CD14-positive monocyte (primary cell): Measurements from ENCODE around the gene PDE4D. TPM values are rescaled to one million over a fixed set of nuclear protein-coding genes. Genes with fewer than 3 reads are reported as not detected.

ENCODE experiments used
- DNase-seq, 3 donors: peaks; one replicate each; pipeline ENCODE4 v3.0.0-alpha.2; 2011 to 2022
- H2AFZ ChIP-seq: 2 replicates; pipeline ENCODE4 v1.6.0; 2012; ENCODE audit warnings: mild to moderate bottlenecking, low read depth, low read length, inconsistent platforms; ENCODE audit not compliant: insufficient read depth, poor library complexity, severe bottlenecking
- H3K27ac ChIP-seq, 2 donors: 1 replicate in 1 of 2; 2 replicates in 1 of 2; pipeline ENCODE4 v1.5.1; 2012 to 2013; ENCODE audit warnings: low read length in 2 of 2, control low read depth in 1 of 2, inconsistent platforms in 1 of 2, low read depth in 1 of 2, mild to moderate bottlenecking in 1 of 2
- H3K27me3 ChIP-seq, 2 donors: one replicate each; pipeline versions ENCODE4 v1.6.0 to v1.6.1; 2011 to 2013; ENCODE audit warnings: low read length in 2 of 2; ENCODE audit not compliant: control insufficient read depth in 2 of 2, insufficient read depth in 2 of 2
- H3K36me3 ChIP-seq, 2 donors: replicated peaks in 1 of 2; 1 replicate in 1 of 2; 2 replicates in 1 of 2; pipeline versions ENCODE4 v1.5.1 to v1.6.1; 2012 to 2013; ENCODE audit warnings: low read length in 2 of 2, control low read depth in 1 of 2, inconsistent platforms in 1 of 2, mild to moderate bottlenecking in 1 of 2; ENCODE audit not compliant: insufficient read depth in 2 of 2, control insufficient read depth in 1 of 2
- H3K4me1 ChIP-seq, 2 donors: 1 replicate in 1 of 2; 2 replicates in 1 of 2; pipeline versions ENCODE4 v1.5.1 to v1.6.1; 2012 to 2013; ENCODE audit warnings: low read length in 2 of 2, control low read depth in 1 of 2, inconsistent platforms in 1 of 2, mild to moderate bottlenecking in 1 of 2, moderate library complexity in 1 of 2; ENCODE audit not compliant: insufficient read depth in 2 of 2, control insufficient read depth in 1 of 2
- H3K4me2 ChIP-seq: replicated peaks from 2 replicates; pipeline ENCODE3; 2012; ENCODE audit warnings: low read length, moderate library complexity, mild to moderate bottlenecking; ENCODE audit not compliant: poor library complexity, severe bottlenecking; ENCODE audit errors: extremely low read depth
- H3K4me3 ChIP-seq, 3 experiments: fragments of 200-600 bp in 1 of 3; sonication (generic) in 1 of 3; replicated peaks in 1 of 3; 1 replicate in 2 of 3; 2 replicates in 1 of 3; pipeline ENCODE4 v1.5.1; 2011 to 2013; ENCODE audit warnings: low read length in 3 of 3, mild to moderate bottlenecking in 3 of 3, control low read depth in 2 of 3, low read depth in 2 of 3, inconsistent platforms in 1 of 3, moderate library complexity in 1 of 3
- H3K79me2 ChIP-seq: 2 replicates; pipeline ENCODE4 v1.6.0; 2012; ENCODE audit warnings: mild to moderate bottlenecking, control low read depth, inconsistent platforms, low read length, moderate library complexity; ENCODE audit not compliant: insufficient read depth
- H3K9ac ChIP-seq: 2 replicates; pipeline ENCODE4 v1.6.0; 2017; ENCODE audit warnings: low read length, mild to moderate bottlenecking; ENCODE audit not compliant: insufficient read depth, poor library complexity, severe bottlenecking
- H3K9me3 ChIP-seq, 2 donors: replicated peaks in 1 of 2; 1 replicate in 1 of 2; 2 replicates in 1 of 2; pipeline versions ENCODE4 v1.5.1 to v1.6.1; 2012 to 2013; ENCODE audit warnings: low read length in 2 of 2, control low read depth in 1 of 2; ENCODE audit not compliant: control insufficient read depth in 1 of 2, insufficient read depth in 1 of 2
- H4K20me1 ChIP-seq: 2 replicates; pipeline ENCODE4 v1.6.0; 2012; ENCODE audit warnings: mild to moderate bottlenecking, low read length, control low read depth, moderate library complexity; ENCODE audit not compliant: insufficient read depth
- H3K27ac Mint-ChIP-seq, 7 donors: one replicate each; pipeline ENCODE4 v1.8.0; 2020; ENCODE audit warnings: mild to moderate bottlenecking in 7 of 7, mixed read lengths in 7 of 7, moderate library complexity in 6 of 7, inconsistent platforms in 2 of 7
- H3K27me3 Mint-ChIP-seq, 3 donors: one replicate each; pipeline ENCODE4 v1.8.0; 2021 to 2022; ENCODE audit warnings: low read depth in 3 of 3, mild to moderate bottlenecking in 3 of 3, mixed read lengths in 3 of 3, moderate library complexity in 3 of 3, inconsistent platforms in 1 of 3
- H3K36me3 Mint-ChIP-seq, 2 donors: one replicate each; pipeline ENCODE4 v1.8.0; 2020; ENCODE audit warnings: mixed read lengths in 2 of 2, inconsistent platforms in 1 of 2, mild to moderate bottlenecking in 1 of 2
- H3K4me1 Mint-ChIP-seq: one replicate; pipeline ENCODE4 v1.8.0; 2020; ENCODE audit warnings: mild to moderate bottlenecking, mixed read lengths
- H3K4me3 Mint-ChIP-seq, 2 donors: one replicate each; pipeline ENCODE4 v1.8.0; 2020; ENCODE audit warnings: mild to moderate bottlenecking in 2 of 2, mixed read lengths in 2 of 2, moderate library complexity in 1 of 2
- H3K9me3 Mint-ChIP-seq, 7 donors: one replicate each; pipeline ENCODE4 v1.8.0; 2020 to 2022; ENCODE audit warnings: mixed read lengths in 7 of 7, mild to moderate bottlenecking in 6 of 7, moderate library complexity in 6 of 7, inconsistent platforms in 2 of 7
- WGBS: methylation state at CpG from one replicate; pipeline ENCODE4 v1.1.5; 2013; ENCODE audit warnings: missing lambda C conversion rate; ENCODE audit not compliant: insufficient coverage; 5-methylcytosine and 5-hydroxymethylcytosine counted together
- intact Hi-C, 2 donors: fragments of 100-400 bp; cut with micrococcal nuclease; formaldehyde crosslinking; loops; one replicate each; pipeline versions ENCODE4 v1.15.0 to v1.15.1; 2023
- polyA plus RNA-seq, 3 donors: library from polyadenylated mRNA; depleted of rRNA in 1 of 3; unstranded in 2 of 3; stranded (reverse) in 1 of 3; fragments of 300-500 nt in 2 of 3; fragments of >200 nt in 1 of 3; fragmentation: Illumina TruSeq in 2 of 3; gene quantifications; 1 replicate in 2 of 3; 2 replicates in 1 of 3; pipeline ENCODE4 v1.2.3, GENCODE V29; 2012 to 2021
- TF ChIP-seq, protein P1 (sequence below): fragments of 200-600 bp; IDR thresholded peaks from one replicate; pipeline ENCODE4 v1.8.0; 2022; ENCODE audit warnings: antibody characterized with exemption, mild to moderate bottlenecking

Gene PDE4D
- polyA plus RNA-seq, 3 donors, result 1.9 to 3.4 (median 2.8) TPM

DNA sequence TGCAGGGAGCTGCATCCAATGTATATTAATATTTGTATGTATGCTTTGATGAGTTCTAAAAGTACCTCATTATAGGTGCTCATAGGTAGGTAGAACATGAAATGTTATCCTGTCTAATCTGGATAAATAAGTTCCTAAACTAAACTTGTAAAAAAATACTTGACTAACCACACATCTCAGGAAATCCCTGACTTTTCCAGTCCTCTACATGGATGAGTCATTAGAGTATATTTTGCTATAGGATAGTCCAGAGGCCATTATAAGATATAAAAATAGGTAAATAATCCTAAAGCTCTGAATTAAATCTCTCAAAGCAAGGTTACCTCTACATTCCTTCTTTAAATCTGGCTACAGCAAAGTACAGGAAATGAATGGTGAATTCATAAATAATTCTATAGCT is 906.3 kb downstream of the PDE4D start:
- no peaks in the 10 kb centered on the region for H3K4me1 Mint-ChIP-seq
- no peaks in the 10 kb centered on the region for H3K27me3 ChIP-seq
- no peaks in the 10 kb centered on the region for H4K20me1 ChIP-seq
- H3K4me2 ChIP-seq, result no peak overlapping the region
- peaks cover 12 to 39% of the 10 kb centered on the region in 2 donors for H3K36me3 ChIP-seq
- H3K9ac ChIP-seq, result no peak overlapping the region
- intact Hi-C loops, result no loop called here
- no peak overlapping the region for H3K4me3 ChIP-seq
- no peak overlapping the region for H3K27ac Mint-ChIP-seq
- no peak overlapping the region for H3K4me3 Mint-ChIP-seq
- no peak overlapping the region for H3K27ac ChIP-seq
- TF ChIP-seq, protein P1, sequence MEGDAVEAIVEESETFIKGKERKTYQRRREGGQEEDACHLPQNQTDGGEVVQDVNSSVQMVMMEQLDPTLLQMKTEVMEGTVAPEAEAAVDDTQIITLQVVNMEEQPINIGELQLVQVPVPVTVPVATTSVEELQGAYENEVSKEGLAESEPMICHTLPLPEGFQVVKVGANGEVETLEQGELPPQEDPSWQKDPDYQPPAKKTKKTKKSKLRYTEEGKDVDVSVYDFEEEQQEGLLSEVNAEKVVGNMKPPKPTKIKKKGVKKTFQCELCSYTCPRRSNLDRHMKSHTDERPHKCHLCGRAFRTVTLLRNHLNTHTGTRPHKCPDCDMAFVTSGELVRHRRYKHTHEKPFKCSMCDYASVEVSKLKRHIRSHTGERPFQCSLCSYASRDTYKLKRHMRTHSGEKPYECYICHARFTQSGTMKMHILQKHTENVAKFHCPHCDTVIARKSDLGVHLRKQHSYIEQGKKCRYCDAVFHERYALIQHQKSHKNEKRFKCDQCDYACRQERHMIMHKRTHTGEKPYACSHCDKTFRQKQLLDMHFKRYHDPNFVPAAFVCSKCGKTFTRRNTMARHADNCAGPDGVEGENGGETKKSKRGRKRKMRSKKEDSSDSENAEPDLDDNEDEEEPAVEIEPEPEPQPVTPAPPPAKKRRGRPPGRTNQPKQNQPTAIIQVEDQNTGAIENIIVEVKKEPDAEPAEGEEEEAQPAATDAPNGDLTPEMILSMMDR, result no peak
- no peaks in the 10 kb centered on the region for H3K9me3 Mint-ChIP-seq
- no peaks in the 10 kb centered on the region for H3K79me2 ChIP-seq
- H3K36me3 Mint-ChIP-seq, result peaks cover 18 to 51% of the 10 kb centered on the region in 2 donors
- H2AFZ ChIP-seq, result no peak overlapping the region
- no peaks in the 10 kb centered on the region for H3K4me1 ChIP-seq
- no peaks in the 10 kb centered on the region for H3K9me3 ChIP-seq
- DNase-seq, result no peak
- no peaks in the 10 kb centered on the region for H3K27me3 Mint-ChIP-seq

DNA sequence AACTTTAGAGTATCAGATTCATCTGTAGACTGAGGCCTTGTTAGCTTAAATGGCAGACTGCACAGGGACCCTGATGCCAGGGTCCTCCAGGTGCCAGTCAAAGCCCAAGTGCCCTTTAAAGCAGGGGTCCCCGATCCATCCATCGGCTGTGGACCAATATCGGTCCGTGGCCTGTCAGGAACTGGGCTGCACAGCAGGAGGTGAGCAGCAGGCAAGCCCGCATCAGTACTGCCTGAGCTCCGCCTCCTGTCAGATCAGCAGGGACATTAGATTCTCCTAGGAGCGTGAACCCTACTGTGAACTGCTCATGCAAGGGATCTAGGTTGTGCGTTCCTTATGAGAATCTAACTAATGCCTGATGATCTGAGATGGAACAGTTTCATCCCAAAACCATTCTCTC is 907.2 kb downstream of the PDE4D start:
- Histone ChIP-seq H3K27ac (no peak overlapping the region), H4K20me1 (no peaks in the 10 kb centered on the region), H3K4me2 (no peak overlapping the region), H3K9me3 (no peaks in the 10 kb centered on the region), H3K36me3 (peaks cover 12 to 42% of the 10 kb centered on the region in 2 donors), H3K9ac (no peak overlapping the region), H3K4me1 (no peaks in the 10 kb centered on the region), H3K4me3 (no peak overlapping the region), H3K79me2 (no peaks in the 10 kb centered on the region), H3K27me3 (no peaks in the 10 kb centered on the region), H2AFZ (no peak overlapping the region)
- Mint-ChIP-seq H3K27ac (peak overlapping the region in 1 of 7 donors; percentile 10), H3K9me3 (no peaks in the 10 kb centered on the region), H3K36me3 (peaks cover 21 to 47% of the 10 kb centered on the region in 2 donors), H3K4me3 (no peak overlapping the region), H3K27me3 (no peaks in the 10 kb centered on the region), H3K4me1 (no peaks in the 10 kb centered on the region)
- WGBS, result 84% methylated on average over 7 of the region's 8 CpGs
- intact Hi-C loops, result no loop called here
- no peak for DNase-seq
- TF ChIP-seq, protein P1, result no peak
